Left ventricle myocardium inferior (tissue), 1 donor: Measurements from ENCODE around the gene MYBPH. TPM values are rescaled to one million over a fixed set of nuclear protein-coding genes. Genes with fewer than 3 reads are reported as not detected.

ENCODE experiments used
- DNase-seq: peaks from one replicate; pipeline ENCODE4 v3.0.0-alpha.2; 2020
- H3K27ac ChIP-seq: fragments of 200-600 bp; replicated peaks from 2 replicates; pipeline ENCODE4 v1.8.0; 2021
- H3K27me3 ChIP-seq: fragments of 200-600 bp; 2 replicates; pipeline ENCODE4 v1.8.0; 2021; ENCODE audit warnings: low read depth
- H3K36me3 ChIP-seq: fragments of 200-600 bp; 2 replicates; pipeline ENCODE4 v1.8.0; 2021
- H3K4me1 ChIP-seq: fragments of 200-600 bp; 2 replicates; pipeline ENCODE4 v1.8.0; 2021
- H3K4me3 ChIP-seq: fragments of 200-600 bp; 2 replicates; pipeline ENCODE4 v1.8.0; 2021; ENCODE audit warnings: mild to moderate bottlenecking, moderate library complexity
- H3K9me3 ChIP-seq: fragments of 200-600 bp; replicated peaks from 2 replicates; pipeline ENCODE4 v1.8.0; 2021
- CTCF ChIP-seq: fragments of 200-600 bp; IDR thresholded peaks from 2 replicates; pipeline ENCODE4 v1.8.0; 2021; ENCODE audit warnings: antibody characterized with exemption, mild to moderate bottlenecking, borderline replicate concordance
- intact Hi-C: fragments of 100-400 bp; cut with micrococcal nuclease; formaldehyde crosslinking; loops from one replicate; pipeline ENCODE4 v1.11.0; 2022
- total RNA-seq: library from RNA; stranded (reverse); fragmentation: NEBNext Ultra II Directional; extraction: Animal tissue kit (Norgen Biotek cat#: 25700); gene quantifications from one replicate; pipeline ENCODE4 v1.2.1, GENCODE V29; 2021
- donor health status: DM: no; HTN: yes; CAD: no; lungs with severe emphysema.

MYBPH gene
- total RNA-seq, 1 donor from 2014 or later = not detected

DNA sequence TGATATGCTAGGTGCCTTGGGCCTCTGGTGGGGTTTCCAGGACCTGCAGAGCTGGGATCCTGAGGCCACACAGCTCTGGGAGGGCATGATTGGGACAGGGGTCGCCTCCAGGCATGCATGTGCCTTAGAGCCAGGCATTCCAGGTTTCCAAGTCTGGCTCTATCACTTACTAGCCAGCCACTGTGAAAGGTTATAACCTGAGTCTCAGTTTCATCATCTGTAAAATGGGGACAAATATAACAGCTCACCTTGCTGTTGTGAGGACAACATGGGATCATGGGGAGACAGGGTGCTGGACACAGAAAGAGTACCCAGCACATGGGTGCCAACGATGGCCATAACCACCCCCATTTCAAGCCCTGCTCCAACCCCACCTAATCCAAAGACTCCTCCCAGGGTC lies 8.2 kb upstream of the MYBPH start:
- no peak overlapping the region for H3K4me3 ChIP-seq
- H3K4me1 ChIP-seq = peaks cover 6% of the 10 kb centered on the region
- no peaks in the 10 kb centered on the region for H3K36me3 ChIP-seq
- H3K27ac ChIP-seq = no peak overlapping the region
- intact Hi-C loops = no loop called here
- peaks cover 4% of the 10 kb centered on the region for H3K27me3 ChIP-seq
- no peaks in the 10 kb centered on the region for H3K9me3 ChIP-seq
- DNase-seq = no peak
- no peak for TF ChIP-seq CTCF

DNA sequence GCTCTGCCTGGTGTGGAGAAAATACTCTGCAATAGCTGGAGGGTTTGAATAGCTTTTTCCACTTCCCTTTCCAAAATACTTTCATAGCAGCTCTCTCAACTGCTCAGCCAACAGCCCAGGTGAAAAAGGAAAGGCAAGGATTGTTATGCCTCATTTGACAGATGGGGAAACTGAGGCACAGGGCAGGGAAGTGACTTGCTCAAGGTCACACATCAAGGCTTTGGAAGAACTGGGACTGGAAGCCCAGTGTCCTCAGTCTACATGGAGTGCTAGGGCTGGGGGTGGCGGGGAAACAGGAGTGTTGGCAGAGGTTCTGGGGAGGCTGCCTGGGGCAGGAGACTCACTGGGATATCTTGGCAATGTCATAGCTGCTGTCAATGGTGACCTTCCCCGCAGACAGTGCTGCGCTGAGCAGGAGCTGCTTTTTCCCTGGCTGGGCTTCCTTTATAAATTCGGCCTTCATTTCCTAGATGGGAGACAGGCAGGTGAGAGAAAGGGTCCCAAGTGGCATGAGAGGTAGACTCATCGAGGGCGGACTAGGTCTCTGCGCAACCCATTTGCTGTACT lies 6.8 kb upstream of the MYBPH start:
- no peak for TF ChIP-seq CTCF
- Histone ChIP-seq H3K27me3 (peaks cover 9% of the 10 kb centered on the region), H3K4me1 (peaks cover 6% of the 10 kb centered on the region), H3K4me3 (no peak overlapping the region), H3K9me3 (no peaks in the 10 kb centered on the region), H3K27ac (no peak overlapping the region), H3K36me3 (no peaks in the 10 kb centered on the region)
- intact Hi-C loops = no loop called here
- no peak for DNase-seq

DNA sequence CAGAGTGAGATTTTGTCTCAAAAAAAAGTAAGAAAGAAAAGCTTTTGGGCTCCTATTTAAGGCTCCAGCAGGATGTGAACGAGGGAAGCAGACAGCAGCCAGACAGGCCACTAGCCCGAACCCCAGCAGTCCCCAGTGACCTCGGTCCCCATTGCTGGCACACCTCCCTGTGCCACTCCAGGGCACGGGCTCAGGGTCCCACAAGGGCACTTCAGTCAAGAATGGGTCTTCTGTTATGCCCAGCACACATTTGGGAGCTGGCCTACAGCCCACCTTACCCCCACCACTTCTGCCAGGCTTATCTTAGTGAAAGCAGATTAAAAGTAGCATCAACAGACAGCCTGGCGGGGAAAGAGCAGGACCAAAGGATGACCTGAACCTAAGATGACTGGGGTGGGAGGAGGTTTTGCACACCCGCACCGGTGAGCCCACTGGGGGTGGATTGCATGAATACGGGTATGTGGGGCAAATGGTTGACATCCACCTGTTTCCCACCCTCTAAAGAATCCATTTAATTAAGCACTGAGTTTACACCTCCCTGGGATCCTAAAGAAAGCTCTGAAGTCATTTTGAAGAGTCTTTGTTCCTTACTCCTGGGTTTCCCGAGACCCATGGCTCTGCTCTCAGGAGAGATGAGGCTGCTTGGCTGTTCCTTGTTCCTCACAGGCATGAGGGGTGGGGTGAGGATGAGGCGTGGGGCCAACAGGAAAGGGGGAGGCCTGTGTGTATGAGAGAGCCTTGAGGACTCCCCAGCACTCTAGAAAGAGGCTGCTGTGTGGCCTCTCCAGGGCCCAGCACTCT lies 6.2 kb upstream of the MYBPH start:
- TF ChIP-seq CTCF = no peak
- peaks cover 11% of the 10 kb centered on the region for H3K27me3 ChIP-seq
- H3K9me3 ChIP-seq = no peaks in the 10 kb centered on the region
- intact Hi-C loops = no loop called here
- H3K4me1 ChIP-seq = peaks cover 4% of the 10 kb centered on the region
- DNase-seq = no peak
- H3K27ac ChIP-seq = no peak overlapping the region
- no peak overlapping the region for H3K4me3 ChIP-seq
- no peaks in the 10 kb centered on the region for H3K36me3 ChIP-seq

GRCh38 chr1:203180611-203181330 lies 5.1 kb upstream of the MYBPH start:
- Histone ChIP-seq H3K9me3 (no peaks in the 10 kb centered on the region), H3K27me3 (peaks cover 11% of the 10 kb centered on the region), H3K36me3 (no peaks in the 10 kb centered on the region), H3K27ac (no peak overlapping the region), H3K4me1 (no peaks in the 10 kb centered on the region), H3K4me3 (no peak overlapping the region)
- no peak for TF ChIP-seq CTCF
- no peak for DNase-seq
- intact Hi-C loops = no loop called here

DNA sequence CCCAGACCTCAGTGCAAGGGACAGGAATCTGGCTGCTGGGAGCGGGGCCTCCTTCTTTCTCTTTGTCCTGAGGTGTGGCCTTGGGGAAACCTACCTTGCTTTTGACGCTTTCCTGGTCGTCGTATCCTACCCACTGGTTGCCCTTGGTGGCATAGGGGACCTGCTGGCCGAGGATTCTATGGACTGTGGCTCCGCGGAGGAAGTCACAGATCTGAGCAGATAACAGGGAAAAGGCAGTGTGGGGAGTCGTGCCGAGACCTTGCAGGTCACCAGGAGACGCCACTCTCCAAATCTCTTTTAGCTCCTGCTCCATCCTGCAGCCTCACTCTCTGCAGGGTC lies 4.0 kb upstream of the MYBPH start:
- H3K4me1 ChIP-seq = no peaks in the 10 kb centered on the region
- no peaks in the 10 kb centered on the region for H3K9me3 ChIP-seq
- no peaks in the 10 kb centered on the region for H3K36me3 ChIP-seq
- no peak overlapping the region for H3K27ac ChIP-seq
- intact Hi-C loops = no loop called here
- DNase-seq = no peak
- no peak overlapping the region for H3K4me3 ChIP-seq
- TF ChIP-seq CTCF = no peak
- peaks cover 18% of the 10 kb centered on the region for H3K27me3 ChIP-seq
